GM12891 (cell line): ENCODE results near the gene CAMTA1.

Source experiments
- DNase-seq: peaks from one replicate; pipeline ENCODE4 v3.0.0; 2011; ENCODE audit warnings: low spot score; ENCODE audit not compliant: insufficient read length
- FAIRE-seq: peaks from 2 replicates; lab custom pipeline; 2011; peaks lifted over from hg19 to GRCh38; lab: Jason Lieb, UNC
- PAX5 ChIP-seq: IDR thresholded peaks from 2 replicates; pipeline ENCODE4 v1.6.1; 2011; ENCODE audit warnings: low read length, moderate library complexity, mild to moderate bottlenecking; ENCODE audit not compliant: insufficient read depth, severe bottlenecking
- POLR2A ChIP-seq: IDR thresholded peaks from 2 replicates; pipeline ENCODE4 v1.6.1; 2011; ENCODE audit warnings: low read depth, low read length, control low read depth
- POLR2AphosphoS5 ChIP-seq: IDR thresholded peaks from 2 replicates; pipeline ENCODE4 v1.6.1; 2011; ENCODE audit warnings: low read depth, low read length, control low read depth
- POU2F2 ChIP-seq: IDR thresholded peaks from 2 replicates; pipeline ENCODE4 v1.6.1; 2011; ENCODE audit warnings: low read depth, mild to moderate bottlenecking, control low read depth, low read length, moderate library complexity
- SPI1 ChIP-seq: IDR thresholded peaks from 2 replicates; pipeline ENCODE4 v1.6.1; 2011; ENCODE audit warnings: low read depth, low read length, control low read depth
- TAF1 ChIP-seq: IDR thresholded peaks from 2 replicates; pipeline ENCODE4 v1.6.1; 2011; ENCODE audit warnings: low read depth, low read length, control low read depth

Gene CAMTA1

GRCh38 chr1:7468248-7468647 is 683.0 kb downstream of the CAMTA1 start:
- no peak for TF ChIP-seq POU2F2
- no peak for TF ChIP-seq POLR2AphosphoS5
- no peak for TF ChIP-seq POLR2A
- no peak for TF ChIP-seq TAF1
- DNase-seq = no peak
- no peak for FAIRE-seq

DNA sequence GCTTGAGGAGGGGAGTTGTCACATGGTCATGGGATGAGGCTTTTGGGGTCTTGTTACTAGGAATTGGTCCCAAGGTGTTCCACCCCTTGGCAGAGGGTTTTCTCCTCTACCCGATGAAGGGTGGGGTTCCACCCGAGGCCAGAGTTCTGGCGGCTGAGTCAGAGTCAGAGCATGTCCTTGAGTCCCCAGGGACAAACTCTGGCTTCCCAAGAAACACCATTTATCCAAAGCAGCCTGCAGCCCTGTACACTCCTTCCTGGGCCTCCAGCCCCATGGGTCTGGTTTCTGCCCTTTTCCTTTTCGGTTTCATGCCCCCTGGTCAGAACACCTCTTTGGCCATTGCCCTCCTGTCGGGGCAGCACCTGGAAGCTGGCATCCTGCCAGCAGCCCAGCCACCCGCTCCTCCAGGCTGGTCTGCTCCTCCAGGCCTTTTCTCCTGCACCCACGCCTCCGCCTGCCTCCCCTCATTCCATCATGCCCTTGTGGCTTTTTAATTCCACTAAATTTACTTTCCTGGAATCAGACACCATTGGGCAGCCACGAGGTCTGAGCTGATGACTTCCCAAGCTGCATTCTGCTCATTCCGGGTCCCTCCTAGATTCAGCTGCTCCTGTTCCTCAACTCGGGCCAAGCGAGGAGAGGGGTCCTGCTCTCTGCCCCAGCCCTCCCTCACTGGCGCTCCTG is 684.1 kb downstream of the CAMTA1 start:
- FAIRE-seq (no peak), DNase-seq (no peak)
- TF ChIP-seq PAX5 (no peak), POU2F2 (no peak), POLR2A (no peak), TAF1 (no peak), POLR2AphosphoS5 (no peak), SPI1 (no peak)

DNA sequence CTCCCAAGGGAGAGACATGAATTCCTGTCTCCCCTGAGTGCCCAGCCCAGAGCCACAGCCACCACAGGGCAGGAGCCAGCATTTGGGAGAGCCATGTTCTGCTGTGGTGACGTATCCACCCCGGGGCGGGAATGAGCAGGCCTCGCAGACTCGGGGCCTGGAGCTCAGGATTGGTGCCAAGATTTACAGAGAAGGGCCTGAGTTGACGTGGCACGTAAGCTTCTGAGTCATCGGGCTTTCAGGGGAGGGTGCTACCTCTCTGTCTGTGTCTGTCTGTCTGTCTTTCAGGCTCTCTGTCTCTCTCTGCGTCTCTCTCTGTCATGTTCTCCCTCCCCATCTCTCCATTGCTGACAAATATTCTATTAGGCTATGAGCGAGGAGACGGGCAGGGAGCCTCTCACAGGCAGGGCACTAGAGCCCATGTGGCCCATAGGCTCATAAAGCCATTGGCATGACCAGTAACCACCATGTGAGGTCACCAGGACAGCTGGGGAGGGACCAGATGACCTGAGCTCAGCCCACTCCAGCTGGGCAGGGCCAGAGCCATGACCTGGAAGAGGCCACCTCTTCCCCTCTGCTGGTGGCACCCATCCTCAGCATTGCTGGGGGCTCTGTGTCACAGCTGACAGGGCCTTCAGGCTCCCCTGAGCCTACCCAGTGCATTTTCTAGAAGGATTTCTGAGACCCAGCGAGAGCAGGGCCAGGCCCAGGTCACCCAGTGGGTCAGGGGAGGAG is 685.8 kb downstream of the CAMTA1 start:
- TF ChIP-seq SPI1 = no peak
- TF ChIP-seq TAF1 = no peak
- TF ChIP-seq PAX5 = no peak
- no peak for TF ChIP-seq POU2F2
- FAIRE-seq (no peak), DNase-seq (no peak)

- FAIRE-seq (no peak), DNase-seq (no peak)
- TF ChIP-seq TAF1 = no peak
- no peak for TF ChIP-seq POLR2A
- no peak for TF ChIP-seq POLR2AphosphoS5
- TF ChIP-seq POU2F2 = no peak
- TF ChIP-seq PAX5 = no peak
- no peak for TF ChIP-seq SPI1
Observed at GRCh38 chr1:7471836-7472235, 686.6 kb downstream of the CAMTA1 start.

GRCh38 chr1:7473223-7474142 is 688.2 kb downstream of the CAMTA1 start:
- DNase-seq = no peak
- FAIRE-seq = no peak
- no peak for TF ChIP-seq SPI1
- TF ChIP-seq POLR2AphosphoS5 = no peak
- TF ChIP-seq TAF1 = no peak
- TF ChIP-seq POLR2A = no peak
- TF ChIP-seq POU2F2 = no peak
- no peak for TF ChIP-seq PAX5

DNA sequence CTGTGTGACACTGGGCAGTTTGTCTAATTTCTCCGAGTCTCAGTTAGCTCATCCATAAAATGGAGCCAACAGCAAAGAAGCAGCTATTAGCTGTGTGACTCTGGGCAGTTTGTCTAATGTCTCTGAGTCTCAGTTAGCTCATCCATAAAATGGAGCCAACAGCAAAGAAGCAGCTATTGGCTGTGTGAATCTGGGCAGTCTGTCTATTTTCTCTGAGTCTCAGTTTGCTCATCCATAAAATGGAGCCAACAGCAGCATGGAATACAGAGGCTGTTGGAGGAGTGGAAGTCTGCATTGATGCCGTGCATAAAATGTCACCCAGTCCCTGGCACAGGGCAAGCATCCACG is 688.9 kb downstream of the CAMTA1 start:
- no peak for FAIRE-seq
- TF ChIP-seq TAF1 = no peak
- no peak for TF ChIP-seq SPI1
- TF ChIP-seq POLR2A = no peak
- TF ChIP-seq POU2F2 = no peak
- no peak for TF ChIP-seq POLR2AphosphoS5
- TF ChIP-seq PAX5 = no peak
- DNase-seq = no peak

DNA sequence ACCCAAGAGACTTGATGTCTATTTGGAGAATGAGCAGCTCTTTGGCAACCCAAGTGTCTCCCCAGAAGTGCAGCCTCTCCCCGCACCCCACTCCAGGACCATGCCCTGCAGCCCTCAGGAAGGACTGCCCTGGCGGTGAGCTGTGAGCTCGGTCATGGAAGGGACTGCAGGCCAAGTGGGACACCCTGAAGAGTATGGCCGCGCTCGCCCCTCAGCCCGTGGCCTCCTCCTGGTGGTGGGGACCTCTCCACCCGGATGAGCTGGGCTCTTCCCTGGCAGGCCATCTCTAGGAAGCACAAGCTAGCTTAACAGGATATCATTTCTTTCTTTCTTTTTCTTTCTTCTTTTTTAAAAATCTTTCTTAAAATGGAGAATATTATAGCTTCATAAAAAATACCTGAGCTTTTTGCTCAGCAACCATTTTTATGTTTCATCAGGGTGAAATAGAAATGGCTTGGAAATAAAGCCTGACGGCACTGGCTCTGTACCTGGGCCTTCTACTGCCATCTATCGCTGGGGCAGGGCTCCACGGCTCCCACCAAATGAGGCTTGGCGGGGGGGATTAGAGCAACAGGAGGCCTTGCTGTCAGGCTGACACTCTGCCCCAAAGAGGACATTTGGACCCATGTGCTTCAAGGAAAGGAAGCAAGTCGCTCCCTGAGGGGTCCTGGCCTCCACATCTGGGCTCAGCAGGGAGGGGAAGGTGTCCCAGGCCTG is 689.7 kb downstream of the CAMTA1 start:
- FAIRE-seq = no peak
- TF ChIP-seq SPI1 = no peak
- no peak for TF ChIP-seq TAF1
- TF ChIP-seq POLR2A = no peak
- no peak for TF ChIP-seq POLR2AphosphoS5
- no peak for TF ChIP-seq POU2F2
- TF ChIP-seq PAX5 = no peak
- no peak for DNase-seq

GRCh38 chr1:7475691-7476090 is 690.4 kb downstream of the CAMTA1 start:
- no peak for FAIRE-seq
- no peak for DNase-seq
- TF ChIP-seq TAF1 (no peak), PAX5 (no peak), POLR2A (no peak), POLR2AphosphoS5 (no peak), POU2F2 (no peak), SPI1 (no peak)

DNA sequence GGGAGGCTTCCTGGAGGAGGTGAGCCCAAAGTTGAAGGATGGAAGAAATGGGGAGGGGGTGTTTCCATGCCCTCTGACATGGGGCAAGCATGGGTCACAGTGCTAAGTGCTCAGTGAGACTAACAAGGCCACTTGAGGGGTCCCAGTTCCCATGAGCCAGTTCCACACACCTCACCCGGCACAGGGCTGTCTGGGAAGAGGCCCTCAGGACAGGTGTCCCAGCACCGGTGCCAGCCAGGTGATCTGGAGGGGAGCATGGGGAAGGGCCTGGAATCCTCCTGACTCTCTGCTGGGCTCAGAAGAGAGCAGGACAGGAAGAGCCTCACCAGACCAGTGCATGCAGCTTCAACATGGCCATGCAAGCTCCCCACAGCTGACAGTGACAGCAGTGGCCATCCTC is 691.1 kb downstream of the CAMTA1 start:
- TF ChIP-seq TAF1 = no peak
- TF ChIP-seq SPI1 = no peak
- TF ChIP-seq POLR2AphosphoS5 = no peak
- no peak for TF ChIP-seq POU2F2
- TF ChIP-seq POLR2A = no peak
- no peak for TF ChIP-seq PAX5
- FAIRE-seq = no peak

More for the DNA sequence above, 691.1 kb downstream of the CAMTA1 start:
- no peak for DNase-seq
